GM06990 (cell line): ENCODE data around the gene BCAR3.

Experiments used
- DNase-seq: peaks from one replicate; pipeline ENCODE4 v3.0.0-alpha.2; 2011; ENCODE audit not compliant: insufficient read length; ENCODE audit errors: extremely low read depth
- H3K27me3 ChIP-seq: replicated peaks from 2 replicates; pipeline ENCODE4 v1.6.0; 2011; ENCODE audit warnings: low read length; ENCODE audit not compliant: control insufficient read depth, insufficient read depth
- H3K36me3 ChIP-seq: 2 replicates; pipeline ENCODE4 v1.5.1; 2011; ENCODE audit warnings: low read length; ENCODE audit not compliant: control insufficient read depth, insufficient read depth
- H3K4me3 ChIP-seq: replicated peaks from 2 replicates; pipeline ENCODE4 v1.5.1; 2011; ENCODE audit warnings: low read depth, mild to moderate bottlenecking, control low read depth, low read length
- CTCF ChIP-seq: IDR thresholded peaks from 2 replicates; pipeline ENCODE4 v1.5.1; 2011; ENCODE audit warnings: low read length, control low read depth, mild to moderate bottlenecking, inconsistent platforms; ENCODE audit not compliant: insufficient read depth, poor library complexity, severe bottlenecking

Gene BCAR3

DNA sequence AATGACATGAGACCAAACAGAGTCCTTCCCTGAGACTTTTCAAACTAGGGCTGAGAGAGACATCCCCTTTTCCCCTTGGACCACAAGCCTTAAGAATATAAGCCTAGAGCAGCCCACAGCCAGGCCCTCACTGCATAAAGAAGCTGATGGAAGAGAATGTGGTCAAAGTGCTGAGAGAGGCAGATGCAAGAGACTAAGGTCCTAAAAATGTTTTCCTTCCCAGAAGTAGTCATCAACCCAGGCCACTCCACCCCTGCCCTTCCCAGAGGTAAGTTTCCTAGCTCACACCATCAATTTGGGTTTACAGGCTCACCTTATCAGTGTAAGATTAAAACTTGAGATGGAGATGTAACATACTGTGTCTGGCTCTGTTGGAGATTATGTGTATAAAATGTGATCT lies 58.2 kb downstream of the BCAR3 start:
- no peak overlapping the region for H3K4me3 ChIP-seq
- H3K36me3 ChIP-seq: no peaks in the 10 kb centered on the region
- no peak for TF ChIP-seq CTCF
- no peak for DNase-seq
- H3K27me3 ChIP-seq: no peaks in the 10 kb centered on the region

- H3K36me3 ChIP-seq: no peaks in the 10 kb centered on the region
- no peak for TF ChIP-seq CTCF
- no peaks in the 10 kb centered on the region for H3K27me3 ChIP-seq
- no peak for DNase-seq
- no peak overlapping the region for H3K4me3 ChIP-seq
These were observed 60.4 kb downstream of the BCAR3 start for GRCh38 chr1:93621246-93621645.

GRCh38 chr1:93620841-93621210 lies 60.8 kb downstream of the BCAR3 start:
- Histone ChIP-seq H3K4me3 (no peak overlapping the region), H3K27me3 (no peaks in the 10 kb centered on the region), H3K36me3 (no peaks in the 10 kb centered on the region)
- TF ChIP-seq CTCF: no peak
- no peak for DNase-seq

DNA sequence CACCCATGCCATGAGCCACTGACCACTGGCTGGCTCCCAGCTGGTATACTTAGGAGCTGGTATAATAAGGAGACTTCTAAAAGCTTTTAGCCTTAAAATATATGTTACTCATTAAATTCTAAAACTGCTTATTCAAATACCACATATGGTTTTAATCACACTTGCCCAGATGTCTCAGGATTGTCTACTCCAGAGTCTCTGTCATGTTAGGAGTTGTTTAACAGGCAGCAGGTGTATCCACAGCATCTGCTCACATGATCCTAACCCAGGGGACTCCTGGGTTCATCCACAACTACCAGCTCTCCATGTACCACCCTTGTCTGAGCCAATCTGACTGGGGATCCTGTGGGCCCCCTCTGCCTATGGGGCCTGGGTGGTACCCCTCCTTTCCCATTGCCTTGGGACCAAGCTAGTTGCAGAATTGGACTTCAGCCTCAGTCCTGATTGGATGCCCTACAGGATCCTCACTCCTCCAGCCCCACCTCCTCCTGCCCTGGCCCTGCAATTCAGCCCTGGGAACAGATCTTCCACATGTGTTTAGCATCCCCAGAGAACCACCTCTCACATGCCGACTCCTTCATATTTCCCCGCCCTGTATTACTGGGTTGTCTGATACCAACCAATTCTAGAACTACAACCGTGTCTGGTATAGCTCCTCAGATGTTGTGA lies 61.3 kb downstream of the BCAR3 start:
- H3K27me3 ChIP-seq: no peaks in the 10 kb centered on the region
- TF ChIP-seq CTCF: no peak
- H3K4me3 ChIP-seq: no peak overlapping the region
- H3K36me3 ChIP-seq: no peaks in the 10 kb centered on the region
- no peak for DNase-seq

- DNase-seq: no peak
- no peak overlapping the region for H3K4me3 ChIP-seq
- no peaks in the 10 kb centered on the region for H3K36me3 ChIP-seq
- H3K27me3 ChIP-seq: no peaks in the 10 kb centered on the region
- TF ChIP-seq CTCF: peak; percentile 3
These were observed 62.0 kb downstream of the BCAR3 start for GRCh38 chr1:93619507-93620171.
